ENCODE data around the gene WDR45B. TPM values are rescaled to one million over a fixed set of nuclear protein-coding genes. Genes with fewer than 3 reads are reported as not detected.

Gene WDR45B
- total RNA-seq, 1 experiment from 2014 or later = 96.5 TPM

- no peak for DNase-seq (ENCODE audit: low spot score)
- Mint-ChIP-seq H3K27ac (no peak overlapping the region), H3K4me3 (no peak overlapping the region), H3K4me1 (no peaks in the 10 kb centered on the region), H3K9me3 (peaks cover 9% of the 10 kb centered on the region), H3K36me3 (no peaks in the 10 kb centered on the region), H3K27me3 (ENCODE audit: low read depth) (no peaks in the 10 kb centered on the region)
- TF ChIP-seq ARID4B (CRISPR knock-in tag; IDR thresholded peaks at IDR 0.05; ENCODE audit: borderline replicate concordance) (no peak), TP53 (CRISPR knock-in tag; IDR thresholded peaks at IDR 0.05) (no peak)
- CTCF ChIA-PET = interaction anchor here (0.5 to 1.5 kb wide), 3 partner anchors 18 to 37 kb away, joined by 3 to 5 read pairs (median 4); no protein-coding TSS in a partner anchor
- POLR2A ChIA-PET = no interaction called here
- no peak for ATAC-seq
These were observed 38.4 kb upstream of the WDR45B start for GRCh38 chr17:82686366-82687324.

GRCh38 chr17:82685291-82685690 lies 37.0 kb upstream of the WDR45B start:
- H3K4me1 Mint-ChIP-seq = no peaks in the 10 kb centered on the region
- no peak overlapping the region for H3K27ac Mint-ChIP-seq
- TF ChIP-seq ZNF671 (CRISPR knock-in tag; IDR thresholded peaks at IDR 0.05) = no peak
- no peak for TF ChIP-seq GRHL2 (CRISPR knock-in tag; IDR thresholded peaks at IDR 0.05; ENCODE audit: insufficient replicate concordance, severe bottlenecking)
- TF ChIP-seq E2F4 (CRISPR knock-in tag; IDR thresholded peaks at IDR 0.05; ENCODE audit: borderline replicate concordance, low read depth) = no peak
- TF ChIP-seq TP53 (CRISPR knock-in tag; IDR thresholded peaks at IDR 0.05) = no peak
- no peak for TF ChIP-seq ZNF416 (CRISPR knock-in tag; IDR thresholded peaks at IDR 0.05)
- TF ChIP-seq E2F5 (CRISPR knock-in tag; IDR thresholded peaks at IDR 0.05) = no peak
- TF ChIP-seq HMGA2 (CRISPR knock-in tag; IDR thresholded peaks at IDR 0.05) = no peak
- TF ChIP-seq USF2 (CRISPR knock-in tag; IDR thresholded peaks at IDR 0.05) = no peak
- TF ChIP-seq OVOL2 (CRISPR knock-in tag; IDR thresholded peaks at IDR 0.05; ENCODE audit: borderline replicate concordance) = no peak
- no peak for TF ChIP-seq MLX (CRISPR knock-in tag; IDR thresholded peaks at IDR 0.05)
- TF ChIP-seq NR3C1 (CRISPR knock-in tag; conservative IDR thresholded peaks at IDR 0.05; ENCODE audit: low read depth) = no peak
- no peak for TF ChIP-seq ATF6 (CRISPR knock-in tag; IDR thresholded peaks at IDR 0.05)
- no peak for TF ChIP-seq AR (CRISPR knock-in tag; IDR thresholded peaks at IDR 0.05)
- TF ChIP-seq ZNF138 (CRISPR knock-in tag; conservative IDR thresholded peaks at IDR 0.05) = no peak
- no peak for TF ChIP-seq MYBL2 (CRISPR knock-in tag; IDR thresholded peaks at IDR 0.05)
- TF ChIP-seq NR1H2 (CRISPR knock-in tag; IDR thresholded peaks at IDR 0.05) = no peak
- ChIA-PET CTCF (interaction anchor here (0.7 to 0.8 kb wide), 2 partner anchors 82 to 115 kb away, joined by 3 to 4 read pairs; no protein-coding TSS in a partner anchor), POLR2A (no interaction called here)
- peaks cover 13% of the 10 kb centered on the region for H3K9me3 Mint-ChIP-seq
- no peaks in the 10 kb centered on the region for H3K36me3 Mint-ChIP-seq
- no peak overlapping the region for H3K4me3 Mint-ChIP-seq
- no peak for ATAC-seq
- no peaks in the 10 kb centered on the region for H3K27me3 Mint-ChIP-seq (ENCODE audit: low read depth)
- DNase-seq (ENCODE audit: low spot score) = no peak
